Measurements from ENCODE around the gene IDE. TPM values are rescaled to one million over a fixed set of nuclear protein-coding genes. Genes with fewer than 3 reads are reported as not detected.
"Not testable (repeated sequence)": the region's sequence is repeated elsewhere in the genome, so short reads cannot be mapped to it uniquely, and the experiment has no call there.

Gene IDE
- total RNA-seq, 1 donor from 2014 or later = 44.6 TPM

DNA sequence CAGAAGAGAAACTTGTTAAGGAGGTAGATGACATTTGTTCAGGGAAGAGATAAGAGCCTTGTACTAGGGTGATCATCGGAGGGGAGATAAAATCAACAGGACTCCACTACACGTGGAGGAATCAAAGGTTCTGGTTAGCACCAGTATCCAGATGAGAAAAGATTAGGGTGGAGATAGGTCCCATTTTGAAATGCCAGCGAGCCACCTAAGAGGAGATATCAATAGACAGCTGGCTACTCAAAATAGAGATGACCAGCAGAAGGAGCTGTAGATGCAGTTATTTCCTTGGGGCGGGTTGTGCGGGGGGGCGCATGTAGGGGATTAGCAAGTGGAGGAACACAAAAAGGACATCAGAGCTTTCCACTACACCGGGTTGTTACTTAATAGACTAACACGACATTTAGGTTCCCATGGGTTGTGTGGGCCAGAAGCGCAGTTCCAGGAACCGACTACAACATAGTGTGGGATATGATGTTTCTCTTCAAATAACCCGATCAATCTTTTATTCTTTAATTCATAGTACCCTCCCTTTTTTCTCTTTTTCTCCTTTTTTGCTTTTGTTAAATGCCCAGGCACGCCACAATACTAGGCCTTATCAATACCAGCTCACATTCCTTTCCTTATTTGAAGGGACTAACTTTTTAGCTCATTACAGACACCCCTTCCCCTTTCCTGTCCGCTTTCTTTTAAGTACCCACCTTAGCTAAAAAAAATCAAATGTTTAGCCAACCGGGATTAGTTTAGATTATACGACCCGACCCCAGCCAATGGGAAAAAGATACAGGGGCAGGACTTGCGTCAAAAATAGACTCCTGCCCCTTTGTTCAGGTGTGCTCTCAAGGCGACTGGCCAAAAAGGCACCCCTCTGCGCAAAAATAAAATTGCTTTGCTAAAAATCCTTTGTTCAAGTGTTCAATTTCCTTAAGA is 17.0 kb upstream of the IDE start:
- peak overlapping the region; percentile 93 for H3K27ac Mint-ChIP-seq (ENCODE audit: unreplicated experiment)
- no peaks in the 10 kb centered on the region for H3K27me3 Mint-ChIP-seq (ENCODE audit: low read depth)
- no peaks in the 10 kb centered on the region for H3K36me3 Mint-ChIP-seq (ENCODE audit: low read depth)
- peak overlapping the region; percentile 92 for H3K4me3 Mint-ChIP-seq (ENCODE audit: unreplicated experiment)
- DNase-seq (ENCODE audit: low spot score) = no peak
- no peaks in the 10 kb centered on the region for H3K9me3 Mint-ChIP-seq (ENCODE audit: low read depth)
- peak; percentile 68 for TF ChIP-seq CTCF (IDR thresholded peaks at IDR 0.05)
- H3K4me1 Mint-ChIP-seq (ENCODE audit: low read depth) = peaks cover 42% of the 10 kb centered on the region

DNA sequence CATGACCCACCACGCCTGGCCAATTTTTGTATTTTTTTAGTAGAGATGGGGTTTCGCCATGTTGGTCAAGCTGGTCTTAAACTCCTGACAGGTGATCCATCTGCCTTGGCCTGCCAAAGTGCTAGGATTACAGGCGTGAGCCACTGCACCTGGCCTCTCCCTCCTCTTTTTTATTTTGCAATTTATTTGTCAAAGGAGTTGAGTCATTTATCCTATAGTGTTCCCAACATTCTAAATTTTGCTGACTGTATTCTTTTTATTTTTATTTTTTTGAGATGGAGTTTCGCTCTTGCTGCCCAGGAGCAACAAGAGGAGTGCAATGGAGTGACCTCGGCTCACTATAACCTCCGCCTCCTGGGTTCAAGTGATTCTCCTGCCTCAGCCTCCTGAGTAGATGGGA is 8.5 kb upstream of the IDE start:
- H3K9me3 Mint-ChIP-seq (ENCODE audit: low read depth); DNase-seq (ENCODE audit: low spot score); H3K27me3 Mint-ChIP-seq (ENCODE audit: low read depth); H3K27ac Mint-ChIP-seq (ENCODE audit: unreplicated experiment); H3K4me1 Mint-ChIP-seq (ENCODE audit: low read depth); H3K36me3 Mint-ChIP-seq (ENCODE audit: low read depth); H3K4me3 Mint-ChIP-seq (ENCODE audit: unreplicated experiment): not testable (repeated sequence)

DNA sequence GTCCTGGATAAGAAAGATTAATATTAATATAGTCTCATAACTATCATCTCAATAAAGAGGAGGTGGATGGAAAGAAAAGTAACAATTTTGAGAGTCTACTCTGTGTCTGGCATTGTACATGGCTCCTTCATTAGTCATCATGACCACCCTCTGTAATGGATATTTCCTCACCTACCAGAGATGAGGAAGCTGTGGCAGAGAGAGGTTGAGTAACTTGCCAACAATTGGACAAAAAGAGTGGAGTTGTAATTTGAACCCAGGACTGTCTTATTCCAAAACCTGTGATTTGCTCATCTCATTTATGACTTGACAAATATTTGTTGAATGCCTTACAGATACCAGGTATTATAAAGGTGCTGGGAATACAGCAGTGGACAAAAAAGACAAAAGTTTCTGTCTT is 2.1 kb upstream of the IDE start:
- no peak for TF ChIP-seq CTCF (IDR thresholded peaks at IDR 0.05)
- no peak overlapping the region for H3K4me3 Mint-ChIP-seq (ENCODE audit: unreplicated experiment)

DNA sequence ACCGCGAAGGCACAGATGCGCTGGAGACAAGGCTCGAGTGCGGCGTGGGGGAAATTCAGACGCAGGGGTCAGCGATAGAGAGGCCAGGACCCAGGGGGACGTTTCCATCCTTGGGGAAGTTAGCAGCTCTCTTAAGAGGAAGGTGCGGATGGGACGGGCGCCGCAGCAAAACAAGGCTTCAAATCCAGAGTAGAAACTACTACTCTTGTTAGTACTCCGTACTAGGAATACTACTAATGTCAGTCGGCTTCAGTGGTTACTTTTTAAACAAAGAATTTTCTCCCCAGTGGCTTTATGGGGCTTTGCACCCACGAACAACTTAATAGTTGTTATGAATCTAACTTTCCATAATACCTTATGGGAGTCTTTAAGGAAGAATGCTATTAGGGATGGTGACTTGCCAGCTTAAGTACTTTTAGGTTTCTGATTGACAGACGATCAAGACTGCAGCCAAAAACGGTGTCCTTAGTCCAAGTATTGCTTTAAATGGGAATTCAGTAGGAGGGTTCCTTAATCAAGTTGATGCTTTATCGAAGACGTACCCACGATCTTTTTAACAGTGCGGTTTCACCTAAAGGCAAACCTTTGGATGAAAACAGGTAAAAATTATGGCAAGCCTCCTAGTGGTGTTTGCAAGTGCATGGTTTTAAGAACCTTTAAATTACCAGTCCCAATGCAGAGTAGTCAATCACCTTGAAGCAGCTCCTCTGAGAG is 812 bp upstream of the IDE start:
- DNase-seq (ENCODE audit: low spot score) = no peak
- Mint-ChIP-seq H3K4me1 (ENCODE audit: low read depth) (peaks cover 34% of the 10 kb centered on the region), H3K4me3 (ENCODE audit: unreplicated experiment) (peak overlapping the region; percentile 68), H3K9me3 (ENCODE audit: low read depth) (no peaks in the 10 kb centered on the region), H3K27me3 (ENCODE audit: low read depth) (no peaks in the 10 kb centered on the region), H3K36me3 (ENCODE audit: low read depth) (no peaks in the 10 kb centered on the region), H3K27ac (ENCODE audit: unreplicated experiment) (peak overlapping the region; percentile 87)
- peak; percentile 79 for TF ChIP-seq CTCF (IDR thresholded peaks at IDR 0.05)

More for the DNA sequence above, 2.1 kb upstream of the IDE start:
- peaks cover 31% of the 10 kb centered on the region for H3K4me1 Mint-ChIP-seq (ENCODE audit: low read depth)
- H3K27me3 Mint-ChIP-seq (ENCODE audit: low read depth) = no peaks in the 10 kb centered on the region
- no peak for DNase-seq (ENCODE audit: low spot score)
- H3K36me3 Mint-ChIP-seq (ENCODE audit: low read depth) = no peaks in the 10 kb centered on the region
- no peaks in the 10 kb centered on the region for H3K9me3 Mint-ChIP-seq (ENCODE audit: low read depth)
- no peak overlapping the region for H3K27ac Mint-ChIP-seq (ENCODE audit: unreplicated experiment)

- H3K27me3 Mint-ChIP-seq (ENCODE audit: low read depth) = no peaks in the 10 kb centered on the region
- H3K9me3 Mint-ChIP-seq (ENCODE audit: low read depth) = no peaks in the 10 kb centered on the region
- peak overlapping the region; percentile 68 for H3K4me3 Mint-ChIP-seq (ENCODE audit: unreplicated experiment)
- H3K36me3 Mint-ChIP-seq (ENCODE audit: low read depth) = peaks cover 3% of the 10 kb centered on the region
- H3K27ac Mint-ChIP-seq (ENCODE audit: unreplicated experiment) = peak overlapping the region; percentile 92
- no peak for DNase-seq (ENCODE audit: low spot score)
- peaks cover 38% of the 10 kb centered on the region for H3K4me1 Mint-ChIP-seq (ENCODE audit: low read depth)
- TF ChIP-seq CTCF (IDR thresholded peaks at IDR 0.05) = peak; percentile 56
Observed at GRCh38 chr10:92573091-92573797, 649 bp downstream of the IDE start.
